Measurements from ENCODE around the gene THSD4. TPM values are rescaled to one million over a fixed set of nuclear protein-coding genes. Genes with fewer than 3 reads are reported as not detected.

Gene THSD4
- total RNA-seq, 1 donor from 2014 or later = 73.5 TPM

- H3K4me3 ChIP-seq (ENCODE audit: low read depth, low read length) = no peak overlapping the region
- no peak for DNase-seq (ENCODE audit: low read depth)
- TF ChIP-seq CTCF (conservative IDR thresholded peaks at IDR 0.05; ENCODE audit: low read depth, low read length) = no peak
Observed at GRCh38 chr15:71570736-71571135, 455.5 kb downstream of the THSD4 start.

DNA sequence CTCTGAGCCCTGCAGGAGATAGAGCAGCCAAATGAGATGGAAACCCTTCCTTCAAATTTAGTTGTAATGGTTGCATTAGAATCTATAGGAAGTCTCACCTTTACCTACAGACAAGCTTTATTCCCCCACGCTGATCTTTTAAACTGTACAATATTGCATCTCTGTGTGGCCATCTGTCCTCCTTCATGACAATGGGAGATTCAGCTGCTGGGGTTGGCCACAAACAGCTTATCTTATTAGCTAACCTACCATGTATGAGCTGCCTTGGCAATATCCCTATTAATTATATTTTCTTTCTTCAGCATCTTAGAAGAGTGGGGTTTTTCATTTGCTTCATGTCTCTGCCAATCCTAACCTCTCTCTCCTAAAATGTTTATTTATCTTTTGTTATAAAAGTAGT is 456.4 kb downstream of the THSD4 start:
- no peak for DNase-seq (ENCODE audit: low read depth)
- H3K4me3 ChIP-seq (ENCODE audit: low read depth, low read length) = no peak overlapping the region
- TF ChIP-seq CTCF (conservative IDR thresholded peaks at IDR 0.05; ENCODE audit: low read depth, low read length) = no peak

DNA sequence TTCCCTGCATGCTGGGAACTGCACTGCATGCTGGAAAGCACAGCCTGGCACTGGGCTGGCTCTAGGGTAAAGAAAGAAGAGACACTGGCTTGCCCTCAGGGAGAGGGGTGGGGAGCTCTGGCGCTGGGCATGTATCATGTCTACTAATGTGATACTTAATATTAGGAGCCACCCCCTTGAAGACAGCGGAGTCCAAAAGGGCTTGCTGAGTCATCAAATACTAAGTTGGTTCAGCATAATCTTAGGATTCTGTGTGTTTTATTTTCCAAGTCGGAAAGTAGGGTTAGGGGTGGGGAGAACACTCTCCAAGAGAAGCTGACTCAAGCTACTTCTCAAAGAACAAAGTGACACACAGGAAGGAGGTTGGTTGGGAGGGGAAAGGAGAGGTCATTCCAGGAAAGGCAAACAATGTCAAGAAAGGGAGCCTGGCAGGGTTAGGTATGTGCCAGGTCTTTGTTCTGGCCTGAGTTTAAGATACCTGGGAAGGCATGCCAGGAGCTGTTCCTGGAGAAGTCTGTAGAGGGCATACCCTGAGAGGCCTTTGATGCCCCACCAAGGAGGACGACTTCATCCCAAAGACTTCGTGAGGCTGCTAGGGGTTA is 457.3 kb downstream of the THSD4 start:
- H3K4me3 ChIP-seq (ENCODE audit: low read depth, low read length) = no peak overlapping the region
- peak; percentile 46 for TF ChIP-seq CTCF (conservative IDR thresholded peaks at IDR 0.05; ENCODE audit: low read depth, low read length)
- no peak for DNase-seq (ENCODE audit: low read depth)

DNA sequence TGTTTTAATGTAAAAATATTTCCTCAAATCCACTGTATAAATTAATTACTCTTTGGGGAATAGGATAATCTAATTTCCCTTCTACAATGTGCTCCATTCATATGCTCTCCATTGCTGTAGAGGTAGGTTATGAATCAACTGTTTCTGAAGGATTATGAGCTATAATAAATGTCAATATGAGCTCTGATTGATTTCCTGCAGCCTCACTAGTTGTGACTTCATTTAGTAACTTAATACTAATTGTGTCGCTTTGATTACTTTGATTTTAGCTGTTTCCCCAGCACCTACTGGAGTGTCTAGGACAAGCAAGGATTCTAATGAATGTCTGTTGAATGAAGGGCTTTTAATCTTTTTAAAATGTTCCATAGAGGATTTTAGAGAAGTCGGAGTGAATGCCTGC is 458.3 kb downstream of the THSD4 start:
- TF ChIP-seq CTCF (conservative IDR thresholded peaks at IDR 0.05; ENCODE audit: low read depth, low read length) = no peak
- no peak for DNase-seq (ENCODE audit: low read depth)
- H3K4me3 ChIP-seq (ENCODE audit: low read depth, low read length) = no peak overlapping the region

GRCh38 chr15:71575474-71576045 is 460.3 kb downstream of the THSD4 start:
- no peak overlapping the region for H3K4me3 ChIP-seq (ENCODE audit: low read depth, low read length)
- no peak for DNase-seq (ENCODE audit: low read depth)
- TF ChIP-seq CTCF (conservative IDR thresholded peaks at IDR 0.05; ENCODE audit: low read depth, low read length) = peak; percentile 63

GRCh38 chr15:71577071-71577470 is 461.8 kb downstream of the THSD4 start:
- no peak overlapping the region for H3K4me3 ChIP-seq (ENCODE audit: low read depth, low read length)
- no peak for DNase-seq (ENCODE audit: low read depth)
- no peak for TF ChIP-seq CTCF (conservative IDR thresholded peaks at IDR 0.05; ENCODE audit: low read depth, low read length)

DNA sequence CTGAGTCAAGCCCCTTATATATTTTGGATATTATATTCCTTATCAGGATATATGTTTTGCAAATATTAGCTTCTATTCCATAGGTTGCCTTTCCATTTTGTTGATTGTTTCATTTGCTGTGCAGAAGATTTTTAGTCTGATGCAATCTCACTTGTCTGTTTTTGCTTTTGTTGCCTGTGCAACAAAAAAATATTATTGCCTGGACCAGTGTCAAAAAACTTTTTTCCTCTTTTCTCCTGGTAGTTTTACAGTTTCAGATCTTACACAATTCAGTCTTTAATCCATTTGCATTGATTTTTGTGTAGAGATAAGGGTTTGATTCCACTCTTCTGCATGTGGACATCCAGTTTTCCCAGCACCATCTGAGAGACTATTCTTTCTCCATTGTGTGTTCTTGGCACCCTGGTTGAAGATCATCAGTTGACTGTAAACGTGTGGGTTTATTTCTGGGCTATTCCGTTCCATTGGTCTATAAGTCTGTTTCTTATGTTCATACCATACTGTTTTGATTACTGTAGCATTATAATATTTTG is 466.2 kb downstream of the THSD4 start:
- DNase-seq (ENCODE audit: low read depth) = no peak
- TF ChIP-seq CTCF (conservative IDR thresholded peaks at IDR 0.05; ENCODE audit: low read depth, low read length) = no peak
- H3K4me3 ChIP-seq (ENCODE audit: low read depth, low read length) = no peak overlapping the region

Data from epithelial cell of proximal tubule (primary cell).